ENCODE results near the gene DAPK1. TPM values are rescaled to one million over a fixed set of nuclear protein-coding genes. Genes with fewer than 3 reads are reported as not detected.

DAPK1 gene
- polyA plus RNA-seq, 1 of the 3 experiments (the other 2 are of a cell fraction): 0.61 TPM

DNA sequence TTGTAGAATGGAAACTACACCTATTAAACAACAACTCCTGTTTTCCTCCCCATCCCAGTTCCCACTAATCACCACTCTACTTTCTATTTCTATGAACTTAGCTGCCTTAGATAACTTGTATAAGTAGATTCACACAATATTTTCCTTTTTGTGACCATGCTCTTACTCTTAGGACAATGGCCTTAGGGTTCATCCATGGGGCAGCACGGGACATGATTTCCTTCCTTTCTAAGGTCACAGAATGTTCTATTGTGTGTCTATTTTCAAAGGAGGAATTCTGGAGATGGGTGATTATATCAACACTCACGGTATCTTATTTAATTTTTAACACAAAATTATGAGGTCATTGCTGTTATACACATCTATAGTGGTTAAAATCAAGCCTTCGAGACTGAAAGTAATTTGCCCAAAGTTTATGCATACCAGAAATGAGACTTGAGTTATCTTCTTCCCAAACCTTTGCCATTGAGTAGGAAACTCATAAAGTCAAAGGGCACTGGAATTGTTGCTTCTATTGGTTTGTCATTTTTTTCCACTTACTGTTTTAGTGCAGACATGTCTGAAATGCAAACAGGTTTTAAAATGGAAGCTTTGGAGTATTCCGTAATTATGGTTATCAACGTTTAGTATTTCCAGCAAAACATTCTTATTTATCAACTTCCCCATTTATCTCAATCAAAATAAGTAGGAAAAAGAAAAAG is 251.8 kb downstream of the DAPK1 start (continued):
- TF ChIP-seq IRF3 (IDR thresholded peaks at IDR 0.05; ENCODE audit: low read depth, low read length) (no peak), EZH2phosphoT487 (IDR thresholded peaks at IDR 0.05; ENCODE audit: borderline replicate concordance, low read depth) (no peak), EP300 (IDR thresholded peaks at IDR 0.05; ENCODE audit: borderline replicate concordance in 1 of 2, low read depth in 1 of 2, low read length in 1 of 2) (no peak), YY1 (IDR thresholded peaks at IDR 0.05; ENCODE audit: low read depth) (no peak), TAF1 (IDR thresholded peaks at IDR 0.05; ENCODE audit: borderline replicate concordance, low read depth, low read length) (no peak), RCOR1 (IDR thresholded peaks at IDR 0.05; ENCODE audit: low read length) (no peak), CHD2 (IDR thresholded peaks at IDR 0.05; ENCODE audit: low read length, partially characterized antibody) (no peak), TCF12 (IDR thresholded peaks at IDR 0.05) (no peak), GATA2 (CRISPR knock-in tag; IDR thresholded peaks at IDR 0.05) (no peak), MEF2A (IDR thresholded peaks at IDR 0.05; ENCODE audit: borderline replicate concordance, low read depth) (no peak)

- no peaks in the 10 kb centered on the region for H3F3A ChIP-seq (replicated peaks; ENCODE audit: insufficient read depth)
- DNase-seq: no peak
- H3K4me1 ChIP-seq (ENCODE audit: control insufficient read depth in 1 of 2, insufficient read depth in 2 of 2, low read depth in 1 of 2, low read length in 1 of 2): peaks cover 2 to 6% of the 10 kb centered on the region in 2 experiments; a peak in 2 of 4 replicates
- no peaks in the 10 kb centered on the region for H3K27me3 ChIP-seq (ENCODE audit: insufficient read depth)
- H3K9me2 ChIP-seq: no peaks in the 10 kb centered on the region
- no peak overlapping the region for H3K4me3 ChIP-seq (ENCODE audit: low read depth in 2 of 2, low read length in 1 of 2)
- ChIA-PET CTCF (no interaction called here), POLR2A (no interaction called here)
- no peaks in the 10 kb centered on the region for H4K20me1 ChIP-seq (ENCODE audit: insufficient read depth)
- H3K36me3 ChIP-seq (replicated peaks in 1 of 2; ENCODE audit: control insufficient read depth in 1 of 2, insufficient read depth in 2 of 2, low read length in 1 of 2): no peaks in the 10 kb centered on the region
- no peaks in the 10 kb centered on the region for H3K79me2 ChIP-seq (ENCODE audit: insufficient read depth)
- 14% methylated on average over 2 of the region's 2 CpGs for WGBS (ENCODE audit: low lambda C conversion rate)
- no peak overlapping the region for H2AFZ ChIP-seq (ENCODE audit: low read depth)
- H3K9ac ChIP-seq: no peak overlapping the region
- H3K4me2 ChIP-seq: no peak overlapping the region
- H3K9me3 ChIP-seq: no peaks in the 10 kb centered on the region
- no peak overlapping the region for H3K27ac ChIP-seq (ENCODE audit: low read depth in 2 of 2, low read length in 1 of 2)
- no peak for TF ChIP-seq CHD2 (IDR thresholded peaks at IDR 0.05; ENCODE audit: low read length, partially characterized antibody)
- TF ChIP-seq, protein P1, sequence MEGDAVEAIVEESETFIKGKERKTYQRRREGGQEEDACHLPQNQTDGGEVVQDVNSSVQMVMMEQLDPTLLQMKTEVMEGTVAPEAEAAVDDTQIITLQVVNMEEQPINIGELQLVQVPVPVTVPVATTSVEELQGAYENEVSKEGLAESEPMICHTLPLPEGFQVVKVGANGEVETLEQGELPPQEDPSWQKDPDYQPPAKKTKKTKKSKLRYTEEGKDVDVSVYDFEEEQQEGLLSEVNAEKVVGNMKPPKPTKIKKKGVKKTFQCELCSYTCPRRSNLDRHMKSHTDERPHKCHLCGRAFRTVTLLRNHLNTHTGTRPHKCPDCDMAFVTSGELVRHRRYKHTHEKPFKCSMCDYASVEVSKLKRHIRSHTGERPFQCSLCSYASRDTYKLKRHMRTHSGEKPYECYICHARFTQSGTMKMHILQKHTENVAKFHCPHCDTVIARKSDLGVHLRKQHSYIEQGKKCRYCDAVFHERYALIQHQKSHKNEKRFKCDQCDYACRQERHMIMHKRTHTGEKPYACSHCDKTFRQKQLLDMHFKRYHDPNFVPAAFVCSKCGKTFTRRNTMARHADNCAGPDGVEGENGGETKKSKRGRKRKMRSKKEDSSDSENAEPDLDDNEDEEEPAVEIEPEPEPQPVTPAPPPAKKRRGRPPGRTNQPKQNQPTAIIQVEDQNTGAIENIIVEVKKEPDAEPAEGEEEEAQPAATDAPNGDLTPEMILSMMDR (IDR thresholded peaks at IDR 0.05): no peak
- TF ChIP-seq NFIC (IDR thresholded peaks at IDR 0.05; ENCODE audit: borderline replicate concordance): no peak
- TF ChIP-seq, protein P2, sequence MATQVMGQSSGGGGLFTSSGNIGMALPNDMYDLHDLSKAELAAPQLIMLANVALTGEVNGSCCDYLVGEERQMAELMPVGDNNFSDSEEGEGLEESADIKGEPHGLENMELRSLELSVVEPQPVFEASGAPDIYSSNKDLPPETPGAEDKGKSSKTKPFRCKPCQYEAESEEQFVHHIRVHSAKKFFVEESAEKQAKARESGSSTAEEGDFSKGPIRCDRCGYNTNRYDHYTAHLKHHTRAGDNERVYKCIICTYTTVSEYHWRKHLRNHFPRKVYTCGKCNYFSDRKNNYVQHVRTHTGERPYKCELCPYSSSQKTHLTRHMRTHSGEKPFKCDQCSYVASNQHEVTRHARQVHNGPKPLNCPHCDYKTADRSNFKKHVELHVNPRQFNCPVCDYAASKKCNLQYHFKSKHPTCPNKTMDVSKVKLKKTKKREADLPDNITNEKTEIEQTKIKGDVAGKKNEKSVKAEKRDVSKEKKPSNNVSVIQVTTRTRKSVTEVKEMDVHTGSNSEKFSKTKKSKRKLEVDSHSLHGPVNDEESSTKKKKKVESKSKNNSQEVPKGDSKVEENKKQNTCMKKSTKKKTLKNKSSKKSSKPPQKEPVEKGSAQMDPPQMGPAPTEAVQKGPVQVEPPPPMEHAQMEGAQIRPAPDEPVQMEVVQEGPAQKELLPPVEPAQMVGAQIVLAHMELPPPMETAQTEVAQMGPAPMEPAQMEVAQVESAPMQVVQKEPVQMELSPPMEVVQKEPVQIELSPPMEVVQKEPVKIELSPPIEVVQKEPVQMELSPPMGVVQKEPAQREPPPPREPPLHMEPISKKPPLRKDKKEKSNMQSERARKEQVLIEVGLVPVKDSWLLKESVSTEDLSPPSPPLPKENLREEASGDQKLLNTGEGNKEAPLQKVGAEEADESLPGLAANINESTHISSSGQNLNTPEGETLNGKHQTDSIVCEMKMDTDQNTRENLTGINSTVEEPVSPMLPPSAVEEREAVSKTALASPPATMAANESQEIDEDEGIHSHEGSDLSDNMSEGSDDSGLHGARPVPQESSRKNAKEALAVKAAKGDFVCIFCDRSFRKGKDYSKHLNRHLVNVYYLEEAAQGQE (IDR thresholded peaks at IDR 0.05; ENCODE audit: low read depth, low read length): no peak
- no peak for TF ChIP-seq IRF3 (IDR thresholded peaks at IDR 0.05; ENCODE audit: low read depth, low read length)
- TF ChIP-seq RXRA (IDR thresholded peaks at IDR 0.05; ENCODE audit: borderline replicate concordance, low read depth): no peak
- no peak for TF ChIP-seq MAX (IDR thresholded peaks at IDR 0.05; ENCODE audit: low read depth)
- TF ChIP-seq FOXM1 (IDR thresholded peaks at IDR 0.05; ENCODE audit: low read depth): no peak
- TF ChIP-seq SMC3 (IDR thresholded peaks at IDR 0.05; ENCODE audit: low read depth, low read length): no peak
- no peak for TF ChIP-seq RCOR1 (IDR thresholded peaks at IDR 0.05; ENCODE audit: low read length)
- TF ChIP-seq FOXJ3 (CRISPR knock-in tag; IDR thresholded peaks at IDR 0.05): no peak
- TF ChIP-seq, protein P3, sequence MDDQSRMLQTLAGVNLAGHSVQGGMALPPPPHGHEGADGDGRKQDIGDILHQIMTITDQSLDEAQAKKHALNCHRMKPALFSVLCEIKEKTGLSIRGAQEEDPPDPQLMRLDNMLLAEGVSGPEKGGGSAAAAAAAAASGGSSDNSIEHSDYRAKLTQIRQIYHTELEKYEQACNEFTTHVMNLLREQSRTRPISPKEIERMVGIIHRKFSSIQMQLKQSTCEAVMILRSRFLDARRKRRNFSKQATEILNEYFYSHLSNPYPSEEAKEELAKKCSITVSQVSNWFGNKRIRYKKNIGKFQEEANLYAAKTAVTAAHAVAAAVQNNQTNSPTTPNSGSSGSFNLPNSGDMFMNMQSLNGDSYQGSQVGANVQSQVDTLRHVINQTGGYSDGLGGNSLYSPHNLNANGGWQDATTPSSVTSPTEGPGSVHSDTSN (IDR thresholded peaks at IDR 0.05): no peak
- TF ChIP-seq ELF1 (IDR thresholded peaks at IDR 0.05): no peak
- no peak for TF ChIP-seq RFX5 (IDR thresholded peaks at IDR 0.05; ENCODE audit: low read length)
- TF ChIP-seq EP300 (IDR thresholded peaks at IDR 0.05; ENCODE audit: borderline replicate concordance in 1 of 2, low read depth in 1 of 2, low read length in 1 of 2): no peak
These were observed 253.1 kb downstream of the DAPK1 start for GRCh38 chr9:87750726-87751125.

Data from SK-N-SH (cell line).